Measurements from ENCODE around the gene SLC9A4.

DNA sequence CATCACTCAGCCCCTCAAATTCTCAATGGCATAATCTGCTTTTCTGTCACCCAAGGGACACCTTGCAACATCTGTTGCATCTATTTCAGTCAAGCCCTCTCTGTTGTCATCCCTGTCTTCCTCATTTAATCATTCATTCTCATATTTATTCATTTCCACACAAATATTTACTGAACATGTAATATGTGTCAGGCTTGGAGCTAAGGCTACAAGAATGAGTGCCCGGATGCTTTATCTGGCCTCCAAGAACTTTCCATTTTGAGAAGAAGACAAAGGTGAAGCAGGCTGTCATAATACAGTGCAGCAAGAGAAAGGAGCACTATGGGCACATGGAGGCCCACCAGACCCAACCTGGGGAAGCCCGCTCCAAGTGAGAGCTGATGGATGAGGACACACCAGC lies 34.4 kb upstream of the SLC9A4 start:
- TF ChIP-seq, protein P1, sequence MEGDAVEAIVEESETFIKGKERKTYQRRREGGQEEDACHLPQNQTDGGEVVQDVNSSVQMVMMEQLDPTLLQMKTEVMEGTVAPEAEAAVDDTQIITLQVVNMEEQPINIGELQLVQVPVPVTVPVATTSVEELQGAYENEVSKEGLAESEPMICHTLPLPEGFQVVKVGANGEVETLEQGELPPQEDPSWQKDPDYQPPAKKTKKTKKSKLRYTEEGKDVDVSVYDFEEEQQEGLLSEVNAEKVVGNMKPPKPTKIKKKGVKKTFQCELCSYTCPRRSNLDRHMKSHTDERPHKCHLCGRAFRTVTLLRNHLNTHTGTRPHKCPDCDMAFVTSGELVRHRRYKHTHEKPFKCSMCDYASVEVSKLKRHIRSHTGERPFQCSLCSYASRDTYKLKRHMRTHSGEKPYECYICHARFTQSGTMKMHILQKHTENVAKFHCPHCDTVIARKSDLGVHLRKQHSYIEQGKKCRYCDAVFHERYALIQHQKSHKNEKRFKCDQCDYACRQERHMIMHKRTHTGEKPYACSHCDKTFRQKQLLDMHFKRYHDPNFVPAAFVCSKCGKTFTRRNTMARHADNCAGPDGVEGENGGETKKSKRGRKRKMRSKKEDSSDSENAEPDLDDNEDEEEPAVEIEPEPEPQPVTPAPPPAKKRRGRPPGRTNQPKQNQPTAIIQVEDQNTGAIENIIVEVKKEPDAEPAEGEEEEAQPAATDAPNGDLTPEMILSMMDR (IDR thresholded peaks at IDR 0.05; ENCODE audit: insufficient read depth, low read length, poor library complexity, severe bottlenecking) = no peak
- TF ChIP-seq EZH2phosphoT487 (conservative IDR thresholded peaks at IDR 0.05; ENCODE audit: low read length) = no peak

All from SU-DHL-6 (cell line).